IMR-90 (cell line): ENCODE measurements around the gene SPTSSB. TPM values are rescaled to one million over a fixed set of nuclear protein-coding genes. Genes with fewer than 3 reads are reported as not detected.

ENCODE experiments used
- ATAC-seq: fragments of 200-7000 bp; cut with Tn5 transposase; 2 replicates; pipeline ENCODE4 v1.9.1; 2020; ENCODE audit warnings: low read depth, mild to moderate bottlenecking, moderate library complexity
- BruUV-seq: library from RNA; stranded (reverse); fragments of 400-500 nt; replicated peaks from 2 replicates; lab custom pipeline; 2021; lab: Mats Ljungman, UMichigan
- CTCF ChIA-PET: fragments of 300-600 bp; formaldehyde crosslinking; extraction: SDS; loops from one replicate; lab custom pipeline; 2021; ENCODE audit warnings: antibody characterized with exemption; lab: Yijun Ruan, JAX
- POLR2A ChIA-PET: fragments of 300-600 bp; sonication (Branson Sonifier 250); formaldehyde crosslinking; loops from one replicate; lab custom pipeline; 2022; ENCODE audit warnings: antibody characterized with exemption; ENCODE audit not compliant: unreplicated experiment; lab: Charles Lee
- DNase-seq: peaks from one replicate; pipeline ENCODE4 v3.0.0; 2013
- H2AFZ ChIP-seq: replicated peaks from 2 replicates; pipeline ENCODE3; 2013; ENCODE audit warnings: low read length, mild to moderate bottlenecking; ENCODE audit not compliant: poor library complexity
- H2AK5ac ChIP-seq: 2 replicates; pipeline ENCODE4 v1.6.1; 2013; ENCODE audit warnings: low read depth, low read length, inconsistent platforms
- H2AK9ac ChIP-seq: replicated peaks from 2 replicates; pipeline ENCODE3; 2013; ENCODE audit warnings: mild to moderate bottlenecking, low read depth, low read length, moderate library complexity; ENCODE audit not compliant: poor library complexity
- H2BK120ac ChIP-seq: 2 replicates; pipeline ENCODE4 v1.6.1; 2013; ENCODE audit warnings: low read depth, low read length, inconsistent platforms
- H2BK15ac ChIP-seq: 3 replicates; pipeline ENCODE4 v1.6.1; 2013; ENCODE audit warnings: low read depth, low read length, inconsistent platforms
- H2BK20ac ChIP-seq: 2 replicates; pipeline ENCODE4 v1.6.1; 2013; ENCODE audit warnings: low read depth, mild to moderate bottlenecking, inconsistent platforms, low read length, moderate library complexity
- H2BK5ac ChIP-seq: 2 replicates; pipeline ENCODE4 v1.6.1; 2013; ENCODE audit warnings: mild to moderate bottlenecking, low read depth, low read length, inconsistent platforms; ENCODE audit not compliant: poor library complexity, severe bottlenecking
- H3K14ac ChIP-seq: replicated peaks from 2 replicates; pipeline ENCODE4 v1.6.1; 2013; ENCODE audit warnings: low read depth, low read length, inconsistent platforms
- H3K18ac ChIP-seq: 2 replicates; pipeline ENCODE4 v1.6.1; 2013; ENCODE audit warnings: low read depth, low read length, control low read depth
- H3K23ac ChIP-seq: 2 replicates; pipeline ENCODE4 v1.6.1; 2013; ENCODE audit warnings: low read depth, low read length, inconsistent platforms
- H3K27ac ChIP-seq: 2 replicates; pipeline ENCODE4 v1.5.1; 2013; ENCODE audit warnings: mild to moderate bottlenecking, control low read depth, low read length; ENCODE audit not compliant: insufficient read depth
- H3K27me3 ChIP-seq: 2 replicates; pipeline ENCODE4 v1.6.1; 2013; ENCODE audit warnings: low read length; ENCODE audit not compliant: control insufficient read depth, insufficient read depth
- H3K36me3 ChIP-seq: 2 replicates; pipeline ENCODE4 v1.6.1; 2013; ENCODE audit warnings: low read length, mixed read lengths; ENCODE audit not compliant: control insufficient read depth, insufficient read depth
- H3K4ac ChIP-seq: 2 replicates; pipeline ENCODE4 v1.6.1; 2013; ENCODE audit warnings: low read depth, low read length, inconsistent platforms
- H3K4me1 ChIP-seq: 2 replicates; pipeline ENCODE4 v1.6.1; 2013; ENCODE audit warnings: low read length, mixed read lengths; ENCODE audit not compliant: control insufficient read depth, insufficient read depth
- H3K4me2 ChIP-seq: 2 replicates; pipeline ENCODE4 v1.6.1; 2013; ENCODE audit warnings: low read depth, mild to moderate bottlenecking, control low read depth, low read length, moderate library complexity
- H3K4me3 ChIP-seq: 2 replicates; pipeline ENCODE4 v1.5.1; 2013; ENCODE audit warnings: low read depth, mild to moderate bottlenecking, control low read depth, low read length, moderate library complexity; ENCODE audit not compliant: insufficient read depth
- H3K56ac ChIP-seq: 2 replicates; pipeline ENCODE4 v1.6.1; 2013; ENCODE audit warnings: low read length, inconsistent platforms; ENCODE audit not compliant: insufficient read depth; ENCODE audit errors: extremely low read depth
- H3K79me1 ChIP-seq, 2 experiments: 2 replicates each; pipeline ENCODE4 v1.6.1; 2013; ENCODE audit warnings: low read length in 2 of 2, inconsistent platforms in 1 of 2, low read depth in 1 of 2
- H3K9ac ChIP-seq: 2 replicates; pipeline ENCODE4 v1.6.1; 2013; ENCODE audit warnings: low read depth, low read length, control low read depth
- H3K9me1 ChIP-seq: 2 replicates; pipeline ENCODE4 v1.6.1; 2013; ENCODE audit warnings: low read length, inconsistent platforms; ENCODE audit not compliant: insufficient read depth
- H3K9me3 ChIP-seq: 2 replicates; pipeline ENCODE4 v1.6.1; 2013; ENCODE audit warnings: low read length; ENCODE audit not compliant: control insufficient read depth, insufficient read depth
- H4K20me1 ChIP-seq: 2 replicates; pipeline ENCODE4 v1.6.1; 2013; ENCODE audit warnings: low read length, inconsistent platforms; ENCODE audit not compliant: insufficient read depth
- H4K5ac ChIP-seq: 2 replicates; pipeline ENCODE4 v1.6.1; 2013; ENCODE audit warnings: mild to moderate bottlenecking, low read depth, low read length, control low read depth
- H4K8ac ChIP-seq, 2 experiments: 2 replicates each; pipeline ENCODE4 v1.6.1; 2013; ENCODE audit warnings: low read depth in 2 of 2, low read length in 2 of 2, control low read depth in 1 of 2, inconsistent platforms in 1 of 2
- H4K91ac ChIP-seq: 2 replicates; pipeline ENCODE4 v1.6.1; 2013; ENCODE audit warnings: low read depth, low read length, inconsistent platforms; ENCODE audit not compliant: insufficient read depth
- BHLHE40 ChIP-seq: fragments of 150-350 bp; IDR thresholded peaks from 2 replicates; pipeline ENCODE4 v1.6.1; 2016; ENCODE audit warnings: mild to moderate bottlenecking, low read depth, low read length
- NFE2L2 ChIP-seq: fragments of 150-350 bp; IDR thresholded peaks from 2 replicates; pipeline ENCODE4 v1.6.1; 2016; ENCODE audit warnings: low read depth, mild to moderate bottlenecking, low read length
- WGBS, 2 experiments: methylation state at CpG; one replicate each; pipeline versions ENCODE4 v1.1.5 to v1.1.7; 2013; ENCODE audit warnings: missing lambda C conversion rate in 2 of 2; ENCODE audit not compliant: insufficient read length in 1 of 2; ENCODE audit errors: extremely low coverage in 2 of 2; 5-methylcytosine and 5-hydroxymethylcytosine counted together
- dilution Hi-C: fragments of 300-500 bp; cut with HindIII; formaldehyde crosslinking; loops from one replicate; pipeline ENCODE4 v1.14.3; 2018; ENCODE audit warnings: low sequenced_read_pairs; ENCODE audit not compliant: unreplicated experiment
- in situ Hi-C: fragments of 300-500 bp; cut with MboI; formaldehyde crosslinking; loops from 3 replicates; pipeline ENCODE4 v1.14.3; 2019; ENCODE audit warnings: low sequenced_read_pairs, inconsistent platforms, mixed read lengths
- intact Hi-C: fragments of 100-400 bp; cut with micrococcal nuclease; formaldehyde crosslinking; loops from 2 replicates; pipeline ENCODE4 v1.10.0; 2022
- polyA plus RNA-seq, 3 experiments: library from polyadenylated mRNA; depleted of rRNA; stranded (reverse); fragments of >200 nt; gene quantifications; 2 replicates each; pipeline ENCODE4 v1.2.3, GENCODE V29; 2012; ENCODE audit warnings: low replicate concordance in 1 of 3
- total RNA-seq: library from RNA; depleted of rRNA; stranded (reverse); fragments of >200 nt; gene quantifications from 2 replicates; pipeline ENCODE4 v1.2.3, GENCODE V29; 2012

SPTSSB gene
- total and polyA plus RNA-seq, 2 of the 4 experiments (the other 2 are of a cell fraction) = not detected

- H3K4ac ChIP-seq = no peak overlapping the region
- H3K56ac ChIP-seq = no peak overlapping the region
- no peaks in the 10 kb centered on the region for H3K27me3 ChIP-seq
- H3K4me2 ChIP-seq = no peak overlapping the region
- no peaks in the 10 kb centered on the region for H3K36me3 ChIP-seq
- no peak overlapping the region for H3K18ac ChIP-seq
- no peak overlapping the region for H3K9ac ChIP-seq
- no peak overlapping the region for H3K4me3 ChIP-seq
- TF ChIP-seq BHLHE40 (no peak), NFE2L2 (no peak)
- no peaks in the 10 kb centered on the region for H3K79me1 ChIP-seq
- H2BK15ac ChIP-seq = no peak overlapping the region
- no peak overlapping the region for H4K91ac ChIP-seq
- H2AK5ac ChIP-seq = no peak overlapping the region
- DNase-seq (no peak), ATAC-seq (no peak)
- H2BK120ac ChIP-seq = no peak overlapping the region
- no peak overlapping the region for H2AK9ac ChIP-seq
- no peak overlapping the region for H3K27ac ChIP-seq
- no peak overlapping the region for H3K23ac ChIP-seq
- no peaks in the 10 kb centered on the region for H3K4me1 ChIP-seq
- H3K9me3 ChIP-seq = no peaks in the 10 kb centered on the region
- POLR2A ChIA-PET = no interaction called here
- H2BK20ac ChIP-seq = no peak overlapping the region
- dilution Hi-C loops (no loop called here), intact Hi-C loops (no loop called here), in situ Hi-C loops (no loop called here)
- no peak overlapping the region for H4K5ac ChIP-seq
- CTCF ChIA-PET = no interaction called here
- BruUV-seq = no TSS peak
- H4K20me1 ChIP-seq = no peaks in the 10 kb centered on the region
- no peak overlapping the region for H3K14ac ChIP-seq
- WGBS, 2 experiments = no CpG with 5 or more reads among the region's 2 CpGs
- H3K9me1 ChIP-seq = no peaks in the 10 kb centered on the region
- H2AFZ ChIP-seq = no peak overlapping the region
- H2BK5ac ChIP-seq = no peak overlapping the region
- no peak overlapping the region for H4K8ac ChIP-seq
Measured at GRCh38 chr3:161390200-161390599, 18.9 kb upstream of the SPTSSB start.
